Mucosa of gallbladder (tissue), 1 donor: ENCODE results near the gene HES3. TPM values are rescaled to one million over a fixed set of nuclear protein-coding genes. Genes with fewer than 3 reads are reported as not detected.
"Not testable (repeated sequence)": the region's sequence is repeated elsewhere in the genome, so short reads cannot be mapped to it uniquely, and the experiment has no call there.

Source experiments
- DNase-seq: peaks from one replicate; pipeline ENCODE4 v3.0.0-alpha.2; 2020; ENCODE audit warnings: low spot score
- total RNA-seq: library from RNA; stranded (reverse); gene quantifications from one replicate; pipeline ENCODE4 v1.2.1, GENCODE V29; 2021
- donor health status: DM: no; HTN: no; CAD: no.

Gene HES3
- total RNA-seq, 1 donor from 2014 or later = not detected

GRCh38 chr1:6218375-6219164 is 25.4 kb upstream of the HES3 start:
- DNase-seq = no peak

GRCh38 chr1:6219641-6220040 is 24.3 kb upstream of the HES3 start:
- DNase-seq = not testable (repeated sequence)

- DNase-seq = no peak
These were observed 23.7 kb upstream of the HES3 start for GRCh38 chr1:6220236-6220635.

- DNase-seq = no peak
These were observed 22.7 kb upstream of the HES3 start for GRCh38 chr1:6221210-6221784.

- DNase-seq = no peak
These were observed 21.3 kb upstream of the HES3 start for GRCh38 chr1:6222636-6223035.

- DNase-seq = no peak
These were observed 20.4 kb upstream of the HES3 start for GRCh38 chr1:6223617-6224016.

- DNase-seq = no peak
These were observed 19.3 kb upstream of the HES3 start for GRCh38 chr1:6224718-6225117.

- no peak for DNase-seq
These were observed 18.3 kb upstream of the HES3 start for GRCh38 chr1:6225651-6226050.

GRCh38 chr1:6233376-6233775 is 10.6 kb upstream of the HES3 start:
- no peak for DNase-seq

- no peak for DNase-seq
These were observed 9.3 kb upstream of the HES3 start for GRCh38 chr1:6234502-6235295.

GRCh38 chr1:6235296-6235677 is 8.7 kb upstream of the HES3 start:
- no peak for DNase-seq

- DNase-seq = no peak
These were observed 6.9 kb upstream of the HES3 start for GRCh38 chr1:6237093-6237492.

- no peak for DNase-seq
These were observed 4.7 kb upstream of the HES3 start for GRCh38 chr1:6239213-6239752.

- no peak for DNase-seq
These were observed 3.8 kb upstream of the HES3 start for GRCh38 chr1:6239950-6240768.

GRCh38 chr1:6241107-6241886 is 2.7 kb upstream of the HES3 start:
- DNase-seq = no peak

- DNase-seq = no peak
These were observed 1.9 kb upstream of the HES3 start for GRCh38 chr1:6241887-6242740.

- no peak for DNase-seq
These were observed 735 bp upstream of the HES3 start for GRCh38 chr1:6243053-6243834.

GRCh38 chr1:6244401-6245049 is 546 bp downstream of the HES3 start:
- no peak for DNase-seq
